Measurements from ENCODE around the gene PADI3. TPM values are rescaled to one million over a fixed set of nuclear protein-coding genes. Genes with fewer than 3 reads are reported as not detected.

PADI3 gene
- polyA plus RNA-seq, 1 donor = not detected

GRCh38 chr1:17214876-17215544 is 33.9 kb upstream of the PADI3 start:
- DNase-seq (ENCODE audit: low read depth) = no peak

- no peak for DNase-seq (ENCODE audit: low read depth)
These were observed 33.4 kb upstream of the PADI3 start for GRCh38 chr1:17215545-17215890.

- DNase-seq (ENCODE audit: low read depth) = no peak
These were observed 32.8 kb upstream of the PADI3 start for GRCh38 chr1:17216078-17216477.

GRCh38 chr1:17217607-17218006 is 31.3 kb upstream of the PADI3 start:
- no peak for DNase-seq (ENCODE audit: low read depth)

GRCh38 chr1:17218939-17219338 is 30.0 kb upstream of the PADI3 start:
- DNase-seq (ENCODE audit: low read depth) = no peak

GRCh38 chr1:17220287-17220686 is 28.6 kb upstream of the PADI3 start:
- DNase-seq (ENCODE audit: low read depth) = no peak

GRCh38 chr1:17222557-17222956 is 26.3 kb upstream of the PADI3 start:
- no peak for DNase-seq (ENCODE audit: low read depth)

- no peak for DNase-seq (ENCODE audit: low read depth)
These were observed 24.5 kb upstream of the PADI3 start for GRCh38 chr1:17224434-17224833.

GRCh38 chr1:17225140-17225539 is 23.8 kb upstream of the PADI3 start:
- no peak for DNase-seq (ENCODE audit: low read depth)

GRCh38 chr1:17227358-17227915 is 21.5 kb upstream of the PADI3 start:
- DNase-seq (ENCODE audit: low read depth) = no peak

- no peak for DNase-seq (ENCODE audit: low read depth)
These were observed 20.3 kb upstream of the PADI3 start for GRCh38 chr1:17228619-17229018.

- no peak for DNase-seq (ENCODE audit: low read depth)
These were observed 19.5 kb upstream of the PADI3 start for GRCh38 chr1:17229379-17229778.

- DNase-seq (ENCODE audit: low read depth) = no peak
These were observed 18.8 kb upstream of the PADI3 start for GRCh38 chr1:17230106-17230505.

- DNase-seq (ENCODE audit: low read depth) = no peak
These were observed 18.1 kb upstream of the PADI3 start for GRCh38 chr1:17230671-17231310.

- DNase-seq (ENCODE audit: low read depth) = no peak
These were observed 15.9 kb upstream of the PADI3 start for GRCh38 chr1:17232759-17233661.

- no peak for DNase-seq (ENCODE audit: low read depth)
These were observed 15.1 kb upstream of the PADI3 start for GRCh38 chr1:17233675-17234320.

- no peak for DNase-seq (ENCODE audit: low read depth)
These were observed 14.5 kb upstream of the PADI3 start for GRCh38 chr1:17234405-17234804.

GRCh38 chr1:17235135-17235885 is 13.6 kb upstream of the PADI3 start:
- no peak for DNase-seq (ENCODE audit: low read depth)

- DNase-seq (ENCODE audit: low read depth) = peak; percentile 47
These were observed 11.9 kb upstream of the PADI3 start for GRCh38 chr1:17236779-17237560.

- DNase-seq (ENCODE audit: low read depth) = no peak
These were observed 11.4 kb upstream of the PADI3 start for GRCh38 chr1:17237561-17237903.

Measured in forelimb muscle (tissue), 1 donor.